Nephron progenitor cell (in vitro differentiated cells): ENCODE results near the gene SRSF9.
A peak's percentile ranks its signal among the peaks of the same experiment; 100 is the strongest.

Experiments used
- DNase-seq: peaks from one replicate; pipeline ENCODE4 v3.0.0; 2021
- H3K27ac Mint-ChIP-seq: 2 replicates; pipeline ENCODE4 v1.8.0; 2021; ENCODE audit warnings: mild to moderate bottlenecking, moderate library complexity, mixed read lengths
- H3K27me3 Mint-ChIP-seq: 2 replicates; pipeline ENCODE4 v1.8.0; 2021; ENCODE audit warnings: mild to moderate bottlenecking, low read depth, mixed read lengths; ENCODE audit not compliant: poor library complexity
- H3K36me3 Mint-ChIP-seq: 2 replicates; pipeline ENCODE4 v1.8.0; 2021; ENCODE audit warnings: low read depth, mixed read lengths
- H3K4me1 Mint-ChIP-seq: 2 replicates; pipeline ENCODE4 v1.8.0; 2021; ENCODE audit warnings: mixed read lengths
- H3K4me3 Mint-ChIP-seq: 2 replicates; pipeline ENCODE4 v1.8.0; 2021; ENCODE audit warnings: mild to moderate bottlenecking, moderate library complexity, mixed read lengths
- H3K9me3 Mint-ChIP-seq: 2 replicates; pipeline ENCODE4 v1.8.0; 2021; ENCODE audit warnings: mild to moderate bottlenecking, moderate library complexity, mixed read lengths
- CTCF ChIP-seq: fragments of 200-600 bp; sonication (generic); IDR thresholded peaks from 2 replicates; pipeline ENCODE4 v1.5.0; 2021; ENCODE audit warnings: antibody characterized with exemption

Gene SRSF9

GRCh38 chr12:120416490-120417216 lies 52.9 kb downstream of the SRSF9 start:
- Mint-ChIP-seq H3K27me3 (peaks cover 12% of the 10 kb centered on the region), H3K9me3 (no peaks in the 10 kb centered on the region), H3K4me1 (peaks cover 25% of the 10 kb centered on the region), H3K27ac (peak overlapping the region; percentile 22), H3K4me3 (no peak overlapping the region), H3K36me3 (no peaks in the 10 kb centered on the region)
- TF ChIP-seq CTCF = no peak
- DNase-seq = no peak

GRCh38 chr12:120413901-120414695 lies 55.5 kb downstream of the SRSF9 start:
- H3K36me3 Mint-ChIP-seq = no peaks in the 10 kb centered on the region
- no peak for TF ChIP-seq CTCF
- H3K4me1 Mint-ChIP-seq = peaks cover 23% of the 10 kb centered on the region
- DNase-seq = peak; percentile 67
- peaks cover 11% of the 10 kb centered on the region for H3K27me3 Mint-ChIP-seq
- H3K27ac Mint-ChIP-seq = peak overlapping the region; percentile 96
- no peak overlapping the region for H3K4me3 Mint-ChIP-seq
- no peaks in the 10 kb centered on the region for H3K9me3 Mint-ChIP-seq

GRCh38 chr12:120412421-120412820 lies 57.1 kb downstream of the SRSF9 start:
- H3K36me3 Mint-ChIP-seq = no peaks in the 10 kb centered on the region
- peak overlapping the region; percentile 5 for H3K4me3 Mint-ChIP-seq
- no peak for TF ChIP-seq CTCF
- H3K4me1 Mint-ChIP-seq = peaks cover 23% of the 10 kb centered on the region
- DNase-seq = no peak
- peak overlapping the region; percentile 94 for H3K27ac Mint-ChIP-seq
- H3K9me3 Mint-ChIP-seq = no peaks in the 10 kb centered on the region
- H3K27me3 Mint-ChIP-seq = peaks cover 11% of the 10 kb centered on the region
